Keratinocyte (primary cell): ENCODE data around the gene SPDYE18. TPM values are rescaled to one million over a fixed set of nuclear protein-coding genes. Genes with fewer than 3 reads are reported as not detected.
"Not testable (repeated sequence)": the region's sequence is repeated elsewhere in the genome, so short reads cannot be mapped to it uniquely, and the experiment has no call there.

Experiments used
- DNase-seq: peaks from one replicate; pipeline ENCODE4 v3.0.0-alpha.2; 2011; ENCODE audit warnings: low read depth, missing footprints, low spot score
- FAIRE-seq: peaks from 2 replicates; lab custom pipeline; 2011; peaks lifted over from hg19 to GRCh38; lab: Jason Lieb, UNC
- H2AFZ ChIP-seq: 2 replicates; pipeline ENCODE4 v1.6.0; 2012; ENCODE audit warnings: low read length, control low read depth, inconsistent platforms; ENCODE audit not compliant: control insufficient read depth
- H3K27ac ChIP-seq: 2 replicates; pipeline ENCODE4 v1.5.1; 2011; ENCODE audit warnings: low read length; ENCODE audit not compliant: control insufficient read depth, insufficient read depth
- H3K27me3 ChIP-seq: 3 replicates; pipeline ENCODE4 v1.6.0; 2011; ENCODE audit warnings: low read length; ENCODE audit not compliant: control insufficient read depth, insufficient read depth; ENCODE audit errors: extremely low read depth
- H3K36me3 ChIP-seq, 2 experiments: 2 replicates in 1 of 2; 3 replicates in 1 of 2; pipeline ENCODE4 v1.5.1; 2011; ENCODE audit warnings: low read length in 2 of 2, mild to moderate bottlenecking in 1 of 2; ENCODE audit not compliant: control insufficient read depth in 2 of 2, insufficient read depth in 2 of 2; ENCODE audit errors: extremely low read depth in 1 of 2
- H3K4me1 ChIP-seq: 3 replicates; pipeline ENCODE4 v1.5.1; 2011; ENCODE audit warnings: low read length; ENCODE audit not compliant: control insufficient read depth, insufficient read depth; ENCODE audit errors: extremely low read depth
- H3K4me2 ChIP-seq: 3 replicates; pipeline ENCODE4 v1.6.0; 2011; ENCODE audit warnings: low read depth, low read length; ENCODE audit not compliant: control insufficient read depth, insufficient read depth; ENCODE audit errors: extremely low read depth
- H3K4me3 ChIP-seq, 3 experiments: fragments of 200-600 bp in 1 of 3; sonication (generic) in 1 of 3; 2 replicates in 2 of 3; 3 replicates in 1 of 3; pipeline ENCODE4 v1.5.1; 2011 to 2016; ENCODE audit warnings: low read length in 3 of 3, mild to moderate bottlenecking in 3 of 3, control low read depth in 2 of 3, inconsistent platforms in 1 of 3, low read depth in 1 of 3, mixed read lengths in 1 of 3, mixed run types in 1 of 3, moderate library complexity in 1 of 3; ENCODE audit not compliant: control insufficient read depth in 2 of 3, insufficient read depth in 2 of 3; ENCODE audit errors: extremely low read depth in 1 of 3
- H3K79me2 ChIP-seq: 2 replicates; pipeline ENCODE4 v1.6.0; 2012; ENCODE audit warnings: low read length; ENCODE audit not compliant: control insufficient read depth, insufficient read depth
- H3K9ac ChIP-seq: 3 replicates; pipeline ENCODE4 v1.6.0; 2011; ENCODE audit warnings: low read length; ENCODE audit not compliant: control insufficient read depth, insufficient read depth; ENCODE audit errors: extremely low read depth
- H3K9me1 ChIP-seq: 3 replicates; pipeline ENCODE4 v1.6.0; 2011; ENCODE audit warnings: low read length; ENCODE audit not compliant: control insufficient read depth, insufficient read depth; ENCODE audit errors: extremely low read depth
- H3K9me3 ChIP-seq: 2 replicates; pipeline ENCODE4 v1.5.1; 2012; ENCODE audit warnings: low read depth, low read length; ENCODE audit not compliant: control insufficient read depth
- H4K20me1 ChIP-seq: 3 replicates; pipeline ENCODE4 v1.6.0; 2011; ENCODE audit warnings: low read length; ENCODE audit not compliant: control insufficient read depth, insufficient read depth; ENCODE audit errors: extremely low read depth
- dilution Hi-C: fragments of 300-500 bp; cut with MboI; formaldehyde crosslinking; loops from one replicate; pipeline ENCODE4 v1.7.0; 2020; ENCODE audit warnings: low sequenced_read_pairs; ENCODE audit not compliant: extremely low pct_ligation_motif_present
- polyA plus RNA-seq, 5 experiments: library from polyadenylated mRNA; depleted of rRNA in 3 of 5; stranded (reverse) in 3 of 5; stranded (forward) in 1 of 5; unstranded in 1 of 5; fragments of >200 nt; gene quantifications; 1 replicate in 1 of 5; 2 replicates in 3 of 5; 3 replicates in 1 of 5; pipeline versions ENCODE4 v1.2.1 to v1.2.3, GENCODE V29; 2011 to 2012; ENCODE audit warnings: missing spikeins in 2 of 5, low read depth in 1 of 5, low replicate concordance in 1 of 5

The SPDYE18 gene
- polyA plus RNA-seq, 1 donor (not counting 4 experiments of a cell fraction or from before 2014, with no cell fraction given) = 0.08 TPM

DNA sequence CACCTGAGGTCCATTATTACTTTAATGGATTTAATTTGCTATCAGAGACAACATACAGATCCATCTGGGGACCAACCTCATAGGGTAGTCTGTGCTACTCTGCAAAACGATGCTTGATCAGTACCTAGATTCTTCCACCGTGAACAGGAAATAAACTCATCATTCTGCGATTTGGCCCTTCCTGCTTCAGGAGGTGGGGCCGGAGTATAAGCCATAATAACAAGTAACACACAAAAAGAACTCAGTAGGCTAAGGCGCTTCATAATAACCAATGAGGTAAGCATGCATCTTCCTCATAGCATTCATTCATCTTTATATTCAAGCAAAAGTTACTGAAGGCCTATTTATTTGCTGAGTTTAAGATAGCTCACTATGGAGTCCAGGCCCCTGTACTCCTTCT, 17.3 kb upstream of the SPDYE18 start:
- H2AFZ ChIP-seq, H3K4me1 ChIP-seq, H3K27ac ChIP-seq, H3K4me2 ChIP-seq, H3K4me3 ChIP-seq, H4K20me1 ChIP-seq, DNase-seq, H3K36me3 ChIP-seq, H3K79me2 ChIP-seq, dilution Hi-C loops, FAIRE-seq, H3K9ac ChIP-seq, H3K27me3 ChIP-seq, H3K9me3 ChIP-seq, H3K9me1 ChIP-seq: not testable (repeated sequence)

DNA sequence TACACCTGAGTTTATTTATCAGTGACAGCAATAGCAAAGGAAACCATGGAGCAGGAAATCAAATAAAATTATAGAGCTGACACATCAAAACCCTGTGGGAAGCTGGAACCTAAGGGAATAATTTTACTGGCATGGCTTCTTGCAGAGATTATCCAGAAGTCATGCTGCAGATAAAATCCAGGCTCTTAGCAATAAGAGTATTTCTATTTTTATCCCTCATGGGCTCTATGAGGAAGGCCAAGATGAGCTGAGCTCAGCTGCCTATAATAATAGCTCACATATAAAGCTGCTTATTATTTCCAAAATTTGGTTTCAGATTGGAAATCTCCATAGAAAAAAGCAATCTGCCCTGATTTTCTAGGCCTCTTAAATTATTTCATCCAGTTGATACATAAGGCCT, 16.8 kb upstream of the SPDYE18 start:
- H3K27me3 ChIP-seq, H3K79me2 ChIP-seq, H3K36me3 ChIP-seq, H2AFZ ChIP-seq, dilution Hi-C loops, FAIRE-seq, DNase-seq, H3K4me3 ChIP-seq, H4K20me1 ChIP-seq, H3K4me2 ChIP-seq, H3K4me1 ChIP-seq, H3K9ac ChIP-seq, H3K9me1 ChIP-seq, H3K9me3 ChIP-seq, H3K27ac ChIP-seq: not testable (repeated sequence)

DNA sequence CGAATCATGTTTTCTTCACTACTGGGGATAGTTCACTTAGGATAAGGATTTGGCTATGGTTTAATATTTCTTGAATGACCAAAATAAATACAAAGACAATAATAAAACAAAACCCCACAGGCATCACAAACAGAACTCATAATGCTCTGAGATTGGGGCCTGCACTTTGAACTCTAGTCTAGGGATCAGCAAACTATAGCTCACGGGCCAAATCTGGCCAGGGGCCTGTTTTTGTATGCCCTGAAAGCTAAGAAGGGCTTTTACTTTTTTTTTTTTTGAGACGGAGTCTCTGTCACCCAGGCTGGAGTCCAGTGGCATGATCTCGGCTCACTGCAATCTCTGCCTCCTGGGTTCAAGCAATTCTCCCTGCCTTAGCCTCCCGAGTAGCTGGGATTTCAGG, 14.7 kb upstream of the SPDYE18 start:
- H3K27me3 ChIP-seq, H2AFZ ChIP-seq, H3K4me3 ChIP-seq, DNase-seq, H3K36me3 ChIP-seq, FAIRE-seq, H3K79me2 ChIP-seq, H3K9me3 ChIP-seq, dilution Hi-C loops, H4K20me1 ChIP-seq, H3K9me1 ChIP-seq, H3K4me1 ChIP-seq, H3K27ac ChIP-seq, H3K4me2 ChIP-seq, H3K9ac ChIP-seq: not testable (repeated sequence)

DNA sequence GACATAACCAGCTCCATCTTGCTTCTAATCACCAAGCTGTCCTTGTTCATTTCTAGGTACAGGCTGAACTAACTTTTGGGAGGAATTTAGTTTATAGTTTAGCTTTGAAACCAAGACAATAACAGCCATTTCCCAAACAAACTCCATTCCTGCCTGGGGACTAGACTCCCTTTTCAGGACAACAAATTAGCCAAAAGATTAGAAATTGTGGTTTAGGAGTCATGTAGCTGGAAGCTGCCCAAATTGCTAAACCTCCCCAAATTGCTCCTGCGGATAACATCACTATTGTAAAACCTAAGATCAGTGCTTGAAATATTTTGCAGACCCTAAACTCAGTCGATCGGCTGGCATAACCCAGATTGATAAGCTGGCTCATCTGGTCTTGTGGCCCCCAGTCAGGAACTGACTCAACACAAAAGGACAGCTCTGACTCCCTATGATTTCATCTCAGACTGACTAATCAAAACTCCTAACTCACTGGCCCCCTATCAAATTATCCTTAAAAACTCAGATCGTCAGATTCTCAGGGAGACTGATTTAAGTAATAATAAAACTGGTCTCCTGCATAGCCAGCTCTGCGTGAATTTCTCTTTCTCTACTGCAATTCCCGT, 12.5 kb upstream of the SPDYE18 start:
- H3K4me3 ChIP-seq, H3K27me3 ChIP-seq, dilution Hi-C loops, DNase-seq, H3K9me3 ChIP-seq, H3K27ac ChIP-seq, H3K9ac ChIP-seq, H2AFZ ChIP-seq, H4K20me1 ChIP-seq, H3K4me2 ChIP-seq, H3K79me2 ChIP-seq, H3K9me1 ChIP-seq, H3K4me1 ChIP-seq, H3K36me3 ChIP-seq: not testable (repeated sequence)
- peak; percentile 5 for FAIRE-seq

DNA sequence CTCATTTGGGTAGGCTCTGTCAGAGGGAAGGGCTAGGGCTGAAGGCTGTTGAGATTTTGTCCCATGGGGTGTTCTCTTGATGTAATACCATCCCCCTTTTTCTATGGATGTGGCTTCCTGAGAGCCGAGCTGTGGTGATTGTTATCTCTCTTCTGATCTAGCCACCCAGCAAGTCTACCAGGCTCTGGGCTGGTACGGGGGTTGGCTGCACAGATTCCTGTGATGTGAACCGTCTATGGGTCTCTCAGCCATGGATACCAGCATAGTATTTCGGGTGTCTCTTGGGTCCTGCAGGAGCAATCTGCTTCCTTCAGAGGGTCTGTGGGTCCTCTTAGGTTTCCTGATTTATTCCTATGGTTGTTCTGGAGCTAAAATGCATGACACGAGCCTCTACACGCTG, 8.8 kb upstream of the SPDYE18 start:
- H3K4me1 ChIP-seq, dilution Hi-C loops, H3K9ac ChIP-seq, H4K20me1 ChIP-seq, H3K27ac ChIP-seq, H3K9me1 ChIP-seq, H3K4me3 ChIP-seq, H3K27me3 ChIP-seq, DNase-seq, H3K4me2 ChIP-seq, H3K36me3 ChIP-seq, FAIRE-seq, H3K9me3 ChIP-seq, H2AFZ ChIP-seq, H3K79me2 ChIP-seq: not testable (repeated sequence)
